Smooth muscle cell (in vitro differentiated cells): ENCODE measurements around the gene PRH2. TPM values are rescaled to one million over a fixed set of nuclear protein-coding genes. Genes with fewer than 3 reads are reported as not detected.

Experiments used
- DNase-seq: peaks from one replicate; lab custom pipeline; 2025; ENCODE audit not compliant: unreplicated experiment; lab: John Stamatoyannopoulos, UW
- H2AFZ ChIP-seq: fragments of 200-600 bp; sonication (generic); 2 replicates; pipeline ENCODE4 v1.6.0; 2016; ENCODE audit warnings: antibody characterized with exemption, low read depth, mild to moderate bottlenecking
- H3F3A ChIP-seq: fragments of 200-600 bp; sonication (generic); 2 replicates; pipeline ENCODE4 v1.6.0; 2017; ENCODE audit warnings: antibody characterized with exemption, low read depth
- H3K27ac ChIP-seq: fragments of 200-600 bp; sonication (generic); 2 replicates; pipeline ENCODE4 v1.5.1; 2016; ENCODE audit warnings: low read depth, mild to moderate bottlenecking
- H3K27me3 ChIP-seq: fragments of 200-600 bp; sonication (generic); 2 replicates; pipeline ENCODE4 v1.6.1; 2016; ENCODE audit warnings: low read depth, mild to moderate bottlenecking
- H3K36me3 ChIP-seq: fragments of 200-600 bp; sonication (generic); 2 replicates; pipeline ENCODE4 v1.5.1; 2016; ENCODE audit warnings: low read depth
- H3K4me1 ChIP-seq: fragments of 200-600 bp; sonication (generic); 2 replicates; pipeline ENCODE4 v1.5.1; 2016; ENCODE audit warnings: low read depth
- H3K4me2 ChIP-seq: fragments of 200-600 bp; sonication (generic); 2 replicates; pipeline ENCODE4 v1.6.0; 2016; ENCODE audit warnings: mild to moderate bottlenecking
- H3K4me3 ChIP-seq: fragments of 200-600 bp; sonication (generic); 2 replicates; pipeline ENCODE4 v1.5.1; 2016; ENCODE audit warnings: mild to moderate bottlenecking
- H3K79me2 ChIP-seq: fragments of 200-600 bp; sonication (generic); 2 replicates; pipeline ENCODE4 v1.6.0; 2016; ENCODE audit warnings: low read depth, mild to moderate bottlenecking
- H3K9ac ChIP-seq: fragments of 200-600 bp; sonication (generic); 2 replicates; pipeline ENCODE4 v1.6.0; 2016; ENCODE audit warnings: low read depth
- H3K9me3 ChIP-seq: fragments of 200-600 bp; sonication (generic); replicated peaks from 2 replicates; pipeline ENCODE4 v1.5.1; 2016; ENCODE audit warnings: low read depth
- H4K20me1 ChIP-seq: fragments of 200-600 bp; sonication (generic); 2 replicates; pipeline ENCODE4 v1.6.0; 2016; ENCODE audit warnings: low read depth
- WGBS: methylation state at CpG from one replicate; pipeline ENCODE4 v1.1.7; 2016; ENCODE audit warnings: low lambda C conversion rate; 5-methylcytosine and 5-hydroxymethylcytosine counted together
- polyA plus RNA-seq: library from polyadenylated mRNA; unstranded; fragments of >200 nt; fragmentation: Nextera tagmentation; extraction: Ambion mirVana; gene quantifications from 2 replicates; pipeline ENCODE4 v1.2.1, GENCODE V29; 2016
- total RNA-seq: library from RNA; depleted of rRNA; stranded (reverse); fragments of >200 nt; gene quantifications from 2 replicates; pipeline ENCODE4 v1.2.3, GENCODE V29; 2014
- TF ChIP-seq, protein P1 (sequence below): fragments of 200-600 bp; sonication (generic); IDR thresholded peaks from 2 replicates; pipeline ENCODE4 v1.5.1; 2017; ENCODE audit warnings: borderline replicate concordance, mild to moderate bottlenecking, antibody characterized with exemption; ENCODE audit not compliant: insufficient read depth, poor library complexity, severe bottlenecking

The PRH2 gene
- total and polyA plus RNA-seq, 2 experiments from 2014 or later: not detected

GRCh38 chr12:10974965-10975364 is 45.9 kb downstream of the PRH2 start:
- Histone ChIP-seq H3K79me2 (peaks cover 13% of the 10 kb centered on the region), H4K20me1 (peaks cover 55% of the 10 kb centered on the region), H3K27ac (no peak overlapping the region), H3K4me2 (no peak overlapping the region), H3K27me3 (no peaks in the 10 kb centered on the region), H3K4me1 (peaks cover 9% of the 10 kb centered on the region), H3K36me3 (no peaks in the 10 kb centered on the region), H3K4me3 (no peak overlapping the region), H3K9me3 (no peaks in the 10 kb centered on the region), H2AFZ (no peak overlapping the region), H3K9ac (no peak overlapping the region), H3F3A (no peaks in the 10 kb centered on the region)
- no peak for DNase-seq
- WGBS: 77% methylated on average over 3 of the region's 3 CpGs
- TF ChIP-seq, protein P1, sequence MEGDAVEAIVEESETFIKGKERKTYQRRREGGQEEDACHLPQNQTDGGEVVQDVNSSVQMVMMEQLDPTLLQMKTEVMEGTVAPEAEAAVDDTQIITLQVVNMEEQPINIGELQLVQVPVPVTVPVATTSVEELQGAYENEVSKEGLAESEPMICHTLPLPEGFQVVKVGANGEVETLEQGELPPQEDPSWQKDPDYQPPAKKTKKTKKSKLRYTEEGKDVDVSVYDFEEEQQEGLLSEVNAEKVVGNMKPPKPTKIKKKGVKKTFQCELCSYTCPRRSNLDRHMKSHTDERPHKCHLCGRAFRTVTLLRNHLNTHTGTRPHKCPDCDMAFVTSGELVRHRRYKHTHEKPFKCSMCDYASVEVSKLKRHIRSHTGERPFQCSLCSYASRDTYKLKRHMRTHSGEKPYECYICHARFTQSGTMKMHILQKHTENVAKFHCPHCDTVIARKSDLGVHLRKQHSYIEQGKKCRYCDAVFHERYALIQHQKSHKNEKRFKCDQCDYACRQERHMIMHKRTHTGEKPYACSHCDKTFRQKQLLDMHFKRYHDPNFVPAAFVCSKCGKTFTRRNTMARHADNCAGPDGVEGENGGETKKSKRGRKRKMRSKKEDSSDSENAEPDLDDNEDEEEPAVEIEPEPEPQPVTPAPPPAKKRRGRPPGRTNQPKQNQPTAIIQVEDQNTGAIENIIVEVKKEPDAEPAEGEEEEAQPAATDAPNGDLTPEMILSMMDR: no peak

DNA sequence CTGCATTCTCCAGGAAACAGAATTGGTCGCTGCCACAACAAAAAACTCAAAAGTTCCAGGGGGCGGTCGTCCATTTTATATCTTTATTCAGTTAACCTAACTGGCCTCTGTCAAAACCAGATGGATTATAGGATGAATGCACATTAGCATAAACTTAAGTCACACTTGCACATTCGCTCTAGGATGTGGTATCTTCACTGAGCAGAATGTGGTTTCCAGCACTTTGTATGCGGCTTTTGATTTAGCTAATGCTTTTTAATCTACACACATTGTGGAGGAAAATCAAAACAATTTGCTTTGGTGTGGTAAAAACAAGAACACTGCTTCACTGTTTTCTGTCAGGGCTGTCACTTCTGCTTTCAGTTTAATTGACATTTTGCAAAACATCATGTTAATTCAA is 53.2 kb downstream of the PRH2 start:
- H3K4me1 ChIP-seq: no peaks in the 10 kb centered on the region
- H3K4me3 ChIP-seq: no peak overlapping the region
- no peak for DNase-seq
- TF ChIP-seq, protein P1: no peak
- H3K9ac ChIP-seq: no peak overlapping the region
- no peak overlapping the region for H3K4me2 ChIP-seq
- H3K9me3 ChIP-seq: no peaks in the 10 kb centered on the region
- no peak overlapping the region for H2AFZ ChIP-seq
- H3F3A ChIP-seq: no peaks in the 10 kb centered on the region
- H3K36me3 ChIP-seq: no peaks in the 10 kb centered on the region
- no peaks in the 10 kb centered on the region for H3K27me3 ChIP-seq
- peaks cover 12% of the 10 kb centered on the region for H4K20me1 ChIP-seq
- WGBS: 90% methylated on average over 5 of the region's 5 CpGs
- no peak overlapping the region for H3K27ac ChIP-seq
- H3K79me2 ChIP-seq: peaks cover 9% of the 10 kb centered on the region

Other genes starting within 250 kb of the PRH2 start
- 93.5 and 129 TPM in 2 replicates for gene YBX3, start 205.9 kb upstream of the PRH2 start, total RNA-seq
- 188 and 237 TPM in 2 replicates for gene YBX3, start 205.9 kb upstream of the PRH2 start, polyA plus RNA-seq
- 1.4 TPM in 1 of 2 replicates, not detected in the other for gene TAS2R7, start 126.6 kb upstream of the PRH2 start, total RNA-seq
- not detected in 2 replicates for gene TAS2R7, start 126.6 kb upstream of the PRH2 start, polyA plus RNA-seq
- gene TAS2R8, start 122.0 kb upstream of the PRH2 start, total RNA-seq: 0.13 and 0.90 TPM in 2 replicates
- gene TAS2R8, start 122.0 kb upstream of the PRH2 start, polyA plus RNA-seq: not detected in 2 replicates
- 0.81 and 1.8 TPM in 2 replicates for gene TAS2R9, start 119.1 kb upstream of the PRH2 start, total RNA-seq
- gene TAS2R9, start 119.1 kb upstream of the PRH2 start, polyA plus RNA-seq: 0.44 TPM in 1 of 2 replicates, not detected in the other
- 3.2 and 8.4 TPM in 2 replicates for gene TAS2R10, start 102.9 kb upstream of the PRH2 start, total RNA-seq
- gene TAS2R10, start 102.9 kb upstream of the PRH2 start, polyA plus RNA-seq: 0.50 and 1.6 TPM in 2 replicates
- gene PRR4, start 79.8 kb upstream of the PRH2 start, total RNA-seq: 6.7 and 65.0 TPM in 2 replicates
- gene PRR4, start 79.8 kb upstream of the PRH2 start, polyA plus RNA-seq: 2.7 and 4.2 TPM in 2 replicates
- 12.0 and 14.7 TPM in 2 replicates for gene PRH1, start 45.0 kb upstream of the PRH2 start, total RNA-seq
- gene PRH1, start 45.0 kb upstream of the PRH2 start, polyA plus RNA-seq: 12.5 and 12.9 TPM in 2 replicates
- gene TAS2R13, start 19.7 kb upstream of the PRH2 start, total RNA-seq: 1.8 and 2.7 TPM in 2 replicates
- not detected in 2 replicates for gene TAS2R13, start 19.7 kb upstream of the PRH2 start, polyA plus RNA-seq
- gene TAS2R14, start 10.0 kb downstream of the PRH2 start, total RNA-seq: 5.8 and 7.1 TPM in 2 replicates
- 1.2 and 2.5 TPM in 2 replicates for gene TAS2R14, start 10.0 kb downstream of the PRH2 start, polyA plus RNA-seq
- gene TAS2R50, start 57.7 kb downstream of the PRH2 start, total RNA-seq: 1.8 and 6.3 TPM in 2 replicates
- 0.78 TPM in 1 of 2 replicates, not detected in the other for gene TAS2R50, start 57.7 kb downstream of the PRH2 start, polyA plus RNA-seq
- 1.4 and 5.6 TPM in 2 replicates for gene TAS2R20, start 69.1 kb downstream of the PRH2 start, total RNA-seq
- gene TAS2R20, start 69.1 kb downstream of the PRH2 start, polyA plus RNA-seq: not detected in 2 replicates
- gene TAS2R19, start 93.4 kb downstream of the PRH2 start, total RNA-seq: 2.3 and 3.8 TPM in 2 replicates
- 0.24 and 0.26 TPM in 2 replicates for gene TAS2R19, start 93.4 kb downstream of the PRH2 start, polyA plus RNA-seq
- gene TAS2R31, start 102.2 kb downstream of the PRH2 start, total RNA-seq: 4.1 and 5.7 TPM in 2 replicates
- gene TAS2R31, start 102.2 kb downstream of the PRH2 start, polyA plus RNA-seq: not detected in 2 replicates
- gene TAS2R46, start 133.1 kb downstream of the PRH2 start, total RNA-seq: 3.6 and 5.2 TPM in 2 replicates
- not detected in 2 replicates for gene TAS2R46, start 133.1 kb downstream of the PRH2 start, polyA plus RNA-seq
- gene TAS2R43, start 163.1 kb downstream of the PRH2 start, total RNA-seq: 0.45 TPM in 1 of 2 replicates, not detected in the other
- gene TAS2R43, start 163.1 kb downstream of the PRH2 start, polyA plus RNA-seq: 0.35 TPM in 1 of 2 replicates, not detected in the other
- gene TAS2R30, start 205.4 kb downstream of the PRH2 start, total RNA-seq: 2.2 and 3.9 TPM in 2 replicates
- gene TAS2R30, start 205.4 kb downstream of the PRH2 start, polyA plus RNA-seq: not detected in 2 replicates
- 9.5 and 10.7 TPM in 2 replicates for gene SMIM10L1, start 242.0 kb downstream of the PRH2 start, total RNA-seq
- 9.4 and 11.1 TPM in 2 replicates for gene SMIM10L1, start 242.0 kb downstream of the PRH2 start, polyA plus RNA-seq